OCI-LY1 (cell line): ENCODE data around the gene HIVEP2.

Experiments used
- H2AFZ ChIP-seq: fragments of 200-600 bp; sonication (generic), shearing (Covaris generic); 2 replicates; pipeline ENCODE4 v1.6.0; 2014; ENCODE audit warnings: antibody characterized with exemption, mild to moderate bottlenecking, low read length
- H3F3A ChIP-seq: fragments of 200-600 bp; sonication (generic), shearing (Covaris generic); 2 replicates; pipeline ENCODE4 v1.6.0; 2014; ENCODE audit warnings: mild to moderate bottlenecking, antibody characterized with exemption, low read length, moderate library complexity; ENCODE audit not compliant: insufficient read depth
- H3K27ac ChIP-seq: fragments of 200-600 bp; sonication (generic); 2 replicates; pipeline ENCODE4 v1.5.1; 2014; ENCODE audit warnings: low read length, mixed run types, mild to moderate bottlenecking, low read depth; ENCODE audit not compliant: poor library complexity, severe bottlenecking
- H3K27me3 ChIP-seq: fragments of 200-600 bp; sonication (generic); 2 replicates; pipeline ENCODE4 v1.6.0; 2014; ENCODE audit warnings: antibody characterized with exemption, mild to moderate bottlenecking, low read length, moderate library complexity; ENCODE audit not compliant: insufficient read depth
- H3K36me3 ChIP-seq: fragments of 200-600 bp; sonication (generic); 2 replicates; pipeline ENCODE4 v1.6.1; 2014; ENCODE audit warnings: mild to moderate bottlenecking, antibody characterized with exemption, low read length, moderate library complexity, mixed read lengths; ENCODE audit not compliant: insufficient read depth
- H3K4me1 ChIP-seq: fragments of 200-600 bp; sonication (generic); 2 replicates; pipeline ENCODE4 v1.5.1; 2014; ENCODE audit warnings: mild to moderate bottlenecking, low read length, moderate library complexity; ENCODE audit not compliant: insufficient read depth, severe bottlenecking
- H3K4me2 ChIP-seq: fragments of 200-600 bp; sonication (generic), shearing (Covaris generic); 2 replicates; pipeline ENCODE4 v1.6.1; 2014; ENCODE audit warnings: low read length
- H3K4me3 ChIP-seq: fragments of 200-600 bp; sonication (generic); 2 replicates; pipeline ENCODE4 v1.5.1; 2014; ENCODE audit warnings: low read length, low read depth, mild to moderate bottlenecking, mixed read lengths; ENCODE audit not compliant: poor library complexity, severe bottlenecking
- H3K79me2 ChIP-seq: fragments of 200-600 bp; shearing (Covaris generic); 2 replicates; pipeline ENCODE4 v1.6.1; 2016; ENCODE audit warnings: mixed run types, low read length, mixed read lengths; ENCODE audit not compliant: insufficient read depth
- H3K9ac ChIP-seq: fragments of 200-600 bp; sonication (generic), shearing (Covaris generic); 2 replicates; pipeline ENCODE4 v1.6.1; 2014; ENCODE audit warnings: mild to moderate bottlenecking, low read length, mixed read lengths
- H3K9me2 ChIP-seq: fragments of 200-600 bp; sonication (generic), shearing (Covaris generic); 2 replicates; pipeline ENCODE4 v1.6.1; 2014; ENCODE audit warnings: low read depth, mild to moderate bottlenecking, low read length, mixed read lengths
- H3K9me3 ChIP-seq: fragments of 200-600 bp; shearing (Covaris generic); 2 replicates; pipeline ENCODE4 v1.6.1; 2014; ENCODE audit warnings: low read length, mixed read lengths
- H4K20me1 ChIP-seq: fragments of 200-600 bp; sonication (generic), shearing (Covaris generic); 2 replicates; pipeline ENCODE4 v1.6.0; 2016; ENCODE audit warnings: mild to moderate bottlenecking, low read length; ENCODE audit not compliant: insufficient read depth
- CTCF ChIP-seq: fragments of 200-600 bp; sonication (generic), shearing (Covaris generic); IDR thresholded peaks from 2 replicates; pipeline ENCODE4 v1.5.1; 2017; ENCODE audit warnings: mild to moderate bottlenecking, antibody characterized with exemption, low read length, moderate library complexity, mixed read lengths
- EZH2 ChIP-seq: fragments of 200-600 bp; sonication (generic), shearing (Covaris generic); IDR thresholded peaks from 2 replicates; pipeline ENCODE4 v1.8.0; 2017; ENCODE audit warnings: borderline replicate concordance, mixed run types, mild to moderate bottlenecking, antibody characterized with exemption, low read length, moderate library complexity, mixed read lengths

HIVEP2 gene

GRCh38 chr6:142834853-142835252 is 110.1 kb downstream of the HIVEP2 start:
- H3K4me3 ChIP-seq, result no peak overlapping the region
- H3K4me2 ChIP-seq, result no peak overlapping the region
- TF ChIP-seq CTCF, result no peak
- no peak for TF ChIP-seq EZH2
- peaks cover 8% of the 10 kb centered on the region; the same call in 1 of the 2 replicates for H3K36me3 ChIP-seq
- H3K9me2 ChIP-seq, result no peaks in the 10 kb centered on the region
- H3K27ac ChIP-seq, result no peak overlapping the region
- H3K27me3 ChIP-seq, result no peaks in the 10 kb centered on the region
- H3K9ac ChIP-seq, result no peak overlapping the region
- no peaks in the 10 kb centered on the region for H3F3A ChIP-seq
- H3K9me3 ChIP-seq, result no peaks in the 10 kb centered on the region
- H3K79me2 ChIP-seq, result no peaks in the 10 kb centered on the region; the same call in 1 of the 2 replicates
- peaks cover 11% of the 10 kb centered on the region for H3K4me1 ChIP-seq
- H2AFZ ChIP-seq, result no peak overlapping the region
- no peaks in the 10 kb centered on the region for H4K20me1 ChIP-seq

- Histone ChIP-seq H4K20me1 (no peaks in the 10 kb centered on the region), H3K4me2 (no peak overlapping the region), H3K36me3 (peaks cover 15% of the 10 kb centered on the region; the same call in 1 of the 2 replicates), H3K79me2 (no peaks in the 10 kb centered on the region; the same call in 1 of the 2 replicates), H3K9me2 (no peaks in the 10 kb centered on the region), H3K27ac (no peak overlapping the region), H3K9ac (no peak overlapping the region), H2AFZ (no peak overlapping the region), H3F3A (no peaks in the 10 kb centered on the region), H3K27me3 (no peaks in the 10 kb centered on the region), H3K9me3 (no peaks in the 10 kb centered on the region), H3K4me1 (peaks cover under 1% of the 10 kb centered on the region), H3K4me3 (no peak overlapping the region)
- TF ChIP-seq EZH2 (no peak), CTCF (no peak)
Measured at GRCh38 chr6:142833798-142834197, 111.2 kb downstream of the HIVEP2 start.

- no peaks in the 10 kb centered on the region for H4K20me1 ChIP-seq
- TF ChIP-seq CTCF, result no peak
- H3K27ac ChIP-seq, result no peak overlapping the region
- no peaks in the 10 kb centered on the region for H3K27me3 ChIP-seq
- H3K4me2 ChIP-seq, result no peak overlapping the region
- peaks cover under 1% of the 10 kb centered on the region; the same call in 1 of the 2 replicates for H3F3A ChIP-seq
- no peaks in the 10 kb centered on the region for H3K4me1 ChIP-seq
- H3K9me3 ChIP-seq, result no peaks in the 10 kb centered on the region
- no peaks in the 10 kb centered on the region; the same call in 1 of the 2 replicates for H3K79me2 ChIP-seq
- no peak overlapping the region for H3K9ac ChIP-seq
- H3K36me3 ChIP-seq, result peaks cover 15% of the 10 kb centered on the region; the same call in 1 of the 2 replicates
- H3K9me2 ChIP-seq, result no peaks in the 10 kb centered on the region
- no peak overlapping the region for H3K4me3 ChIP-seq
- H2AFZ ChIP-seq, result no peak overlapping the region
Measured at GRCh38 chr6:142833054-142833453, 111.9 kb downstream of the HIVEP2 start.
